GM19099 (cell line): Measurements from ENCODE around the gene EVI5.

Experiments
- POLR2A ChIP-seq: IDR thresholded peaks from 3 replicates; pipeline ENCODE4 v1.6.1; 2011; ENCODE audit warnings: low read depth; ENCODE audit not compliant: insufficient read length; ENCODE audit errors: extremely low read depth

EVI5 gene

DNA sequence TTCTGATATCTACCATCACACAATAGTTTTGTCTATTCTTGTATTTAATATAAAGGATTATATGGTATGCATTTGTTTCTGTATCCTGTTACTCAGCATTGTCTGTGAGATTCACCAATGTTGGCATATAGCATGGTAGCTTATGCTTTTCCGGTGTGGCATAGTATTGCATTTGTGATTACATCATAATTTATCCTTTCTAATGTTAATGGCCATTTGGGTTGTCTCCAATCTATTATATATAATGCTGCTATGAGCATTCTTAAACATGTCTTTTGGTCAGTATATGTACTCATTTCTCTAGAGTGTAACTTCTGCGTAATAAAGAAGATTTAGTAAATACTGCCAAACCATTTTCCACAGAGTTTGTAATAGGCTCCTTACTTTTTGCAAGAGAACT, 257.2 kb downstream of the EVI5 start:
- no peak for TF ChIP-seq POLR2A

GRCh38 chr1:92519043-92519442, 265.9 kb downstream of the EVI5 start:
- no peak for TF ChIP-seq POLR2A

DNA sequence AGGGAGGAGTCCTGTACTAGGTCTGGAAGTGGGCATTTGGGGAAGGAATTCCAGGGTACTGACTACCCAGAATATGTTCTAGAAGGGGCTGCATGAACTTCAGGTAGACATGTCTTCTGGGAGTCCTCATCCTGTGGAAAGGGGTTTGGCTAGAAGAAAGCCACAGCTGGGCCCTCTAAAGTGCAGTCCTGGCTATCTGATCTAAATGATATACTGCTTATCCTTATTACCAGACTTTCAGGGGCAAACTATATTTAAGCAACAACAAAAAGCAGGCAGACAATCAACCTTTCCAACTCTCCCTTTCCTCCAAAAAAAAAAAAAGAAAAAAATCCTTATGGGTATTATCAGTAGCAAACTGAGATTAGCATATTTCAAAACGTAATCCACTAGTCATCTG, 268.3 kb downstream of the EVI5 start:
- TF ChIP-seq POLR2A, result no peak

- no peak for TF ChIP-seq POLR2A
Observed at GRCh38 chr1:92515796-92516201, 269.1 kb downstream of the EVI5 start.

DNA sequence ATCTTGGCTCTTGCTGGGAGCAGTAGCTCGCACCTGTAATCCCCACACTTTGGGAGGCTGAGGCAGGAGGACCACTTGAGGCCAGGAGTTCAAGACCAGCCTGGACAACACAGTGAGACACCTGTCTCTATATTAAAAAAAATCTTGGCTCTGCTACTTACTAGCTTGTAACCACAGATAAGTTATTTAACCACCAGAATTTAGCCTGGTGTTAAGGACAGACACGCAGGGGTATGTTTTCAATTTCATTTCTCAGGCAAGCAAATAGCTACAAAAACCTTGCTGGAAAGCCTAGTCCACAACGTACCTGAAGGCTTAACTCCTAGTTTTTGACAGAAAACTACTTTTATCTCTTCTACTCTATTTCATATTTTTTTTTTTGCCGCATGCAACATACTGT, 273.4 kb downstream of the EVI5 start:
- TF ChIP-seq POLR2A, result no peak

DNA sequence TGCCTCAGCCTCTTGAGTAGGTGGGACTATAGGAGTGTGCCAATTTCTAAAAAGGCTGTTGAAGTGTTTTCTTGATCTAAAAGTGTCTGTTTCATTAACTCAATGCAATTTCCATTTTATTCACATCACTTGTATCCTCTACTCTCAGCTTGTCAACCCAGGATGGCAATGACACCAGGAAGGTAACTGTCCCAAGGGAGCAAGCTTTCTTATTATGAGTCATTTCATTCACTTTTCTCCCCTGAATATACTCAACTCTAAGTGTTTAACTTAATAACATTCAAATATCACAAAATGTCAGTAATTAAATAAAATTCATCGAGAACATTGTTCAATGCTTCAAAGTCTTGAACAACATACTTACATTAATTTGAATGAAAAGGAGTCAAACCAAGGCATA, 275.3 kb downstream of the EVI5 start:
- TF ChIP-seq POLR2A, result no peak

DNA sequence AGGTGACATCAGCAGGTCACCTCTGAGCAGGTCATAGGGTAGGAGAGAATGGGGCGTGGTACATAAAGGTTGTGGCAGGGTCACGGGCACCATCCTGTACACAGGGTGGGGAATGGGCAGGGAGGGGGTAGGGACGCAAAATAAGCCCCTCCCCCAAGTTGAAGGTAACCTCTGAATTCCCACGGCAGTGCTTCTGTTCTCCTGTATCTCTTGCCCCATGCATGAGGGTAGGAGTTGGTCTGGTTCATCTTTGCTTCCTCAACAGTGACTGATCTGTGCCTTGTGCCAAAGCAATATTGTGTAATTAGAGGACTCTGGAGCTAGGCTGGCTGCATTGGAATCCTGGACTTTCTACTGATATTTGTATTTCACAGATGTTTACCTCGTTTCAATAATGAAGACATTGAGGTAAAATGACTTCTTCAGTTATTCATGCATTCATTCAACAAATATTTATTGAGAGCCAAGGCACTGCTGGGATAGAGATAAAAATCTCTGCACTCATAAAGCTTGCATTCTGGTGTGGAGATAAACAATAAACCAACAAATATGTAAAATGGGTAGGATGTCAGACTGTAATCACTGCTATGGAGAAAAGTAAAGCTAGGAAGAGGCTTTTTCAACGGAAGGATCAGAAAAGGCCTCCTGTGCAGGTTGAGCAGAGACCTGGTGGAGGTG, 279.8 kb downstream of the EVI5 start:
- no peak for TF ChIP-seq POLR2A

GRCh38 chr1:92504291-92505014, 280.5 kb downstream of the EVI5 start:
- no peak for TF ChIP-seq POLR2A

DNA sequence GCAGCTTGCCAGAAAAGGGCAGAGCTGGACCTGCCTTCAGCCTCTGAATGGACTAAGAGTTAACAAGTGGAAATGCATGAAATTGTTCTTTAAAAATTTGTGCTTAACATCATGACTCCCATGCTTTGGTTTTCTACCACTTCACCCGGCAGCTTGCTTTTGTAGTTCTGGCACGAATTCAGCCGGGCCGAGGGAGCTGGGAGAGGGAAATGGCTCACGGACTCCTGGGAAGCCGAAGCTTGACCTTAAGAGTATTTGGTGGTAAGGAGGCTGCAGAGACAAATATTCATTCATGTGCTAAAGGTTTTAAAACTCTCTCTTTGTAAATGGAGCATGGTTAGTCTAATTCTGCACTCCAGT, 281.0 kb downstream of the EVI5 start:
- TF ChIP-seq POLR2A, result no peak

DNA sequence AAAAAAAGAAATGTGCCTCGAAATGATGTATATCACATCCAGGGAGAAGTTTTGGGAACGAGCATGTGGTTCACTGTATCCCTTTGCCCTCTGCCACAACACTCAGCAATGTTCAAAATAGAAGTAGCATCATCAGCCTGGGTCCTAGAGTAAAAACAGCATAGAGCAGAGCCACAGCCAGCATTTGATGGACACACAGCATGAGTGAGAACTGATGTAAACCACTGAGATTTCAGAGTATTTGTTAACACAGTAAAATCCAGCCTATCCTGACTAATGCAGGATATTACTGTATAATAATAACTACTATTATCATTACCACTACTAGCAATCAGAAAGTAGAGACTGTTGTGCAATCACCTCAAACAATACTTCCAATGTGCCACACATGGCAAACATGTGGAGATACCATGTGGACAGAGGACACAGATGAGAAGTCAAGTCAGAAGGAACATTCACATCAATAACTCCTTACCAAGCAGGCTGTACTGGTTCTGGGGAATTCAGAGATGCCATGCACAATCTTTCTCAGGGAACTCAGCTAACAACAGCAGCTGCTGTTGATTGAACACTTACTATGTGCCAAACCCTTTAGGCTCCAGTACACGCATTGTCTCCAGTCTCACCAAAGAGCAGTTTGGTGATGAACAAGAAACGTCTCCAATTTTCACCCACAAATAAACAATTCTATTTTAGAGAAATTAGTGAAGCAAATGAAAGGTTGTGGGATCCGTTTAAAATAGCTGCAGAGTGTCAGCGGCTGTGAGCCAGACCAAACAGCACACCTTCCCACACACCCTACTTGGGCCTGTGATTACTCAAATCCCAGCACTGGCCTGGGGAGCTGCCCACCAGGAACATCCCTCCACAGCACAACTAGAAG, 281.6 kb downstream of the EVI5 start:
- no peak for TF ChIP-seq POLR2A

- TF ChIP-seq POLR2A, result no peak
Observed at GRCh38 chr1:92502247-92502646, 282.7 kb downstream of the EVI5 start.

DNA sequence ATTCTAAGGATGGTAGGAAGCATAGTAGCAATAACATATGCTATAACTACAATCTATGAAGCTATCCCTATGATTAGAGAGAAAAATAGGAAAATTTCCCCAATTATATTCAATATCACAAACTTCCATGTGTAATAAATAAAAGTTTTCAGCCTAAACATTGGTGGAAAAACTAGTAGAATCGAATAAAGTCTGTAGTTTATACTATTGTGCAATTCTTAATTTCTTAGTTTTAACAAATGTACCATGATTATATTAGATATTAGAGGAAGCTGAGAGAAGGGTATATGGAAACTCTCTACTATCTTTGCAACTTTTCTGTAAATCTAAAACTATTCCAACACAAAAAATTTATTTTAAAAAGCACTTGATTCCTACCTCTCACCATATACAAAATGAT, 284.4 kb downstream of the EVI5 start:
- TF ChIP-seq POLR2A, result no peak

GRCh38 chr1:92495392-92496063, 289.4 kb downstream of the EVI5 start:
- no peak for TF ChIP-seq POLR2A

GRCh38 chr1:92494485-92495141, 290.3 kb downstream of the EVI5 start:
- no peak for TF ChIP-seq POLR2A

GRCh38 chr1:92493139-92493538, 291.8 kb downstream of the EVI5 start:
- TF ChIP-seq POLR2A, result no peak
